HepG2 (cell line): ENCODE measurements around the gene ATRAID. TPM values are rescaled to one million over a fixed set of nuclear protein-coding genes. Genes with fewer than 3 reads are reported as not detected.

Source experiments
- ATAC-seq: fragments of 200-7000 bp; cut with Tn5 transposase; 3 replicates; pipeline ENCODE4 v1.9.1; 2020; ENCODE audit warnings: mild to moderate bottlenecking, moderate library complexity
- BruUV-seq: library from RNA; stranded (reverse); fragments of 400-500 nt; replicated peaks from 2 replicates; lab custom pipeline; 2021; lab: Mats Ljungman, UMichigan
- CTCF ChIA-PET: fragments of 300-600 bp; formaldehyde crosslinking; extraction: SDS; loops from one replicate; lab custom pipeline; 2021; ENCODE audit warnings: low total read pairs, inconsistent platforms, low intra/inter-chr PET ratio; lab: Yijun Ruan, JAX
- POLR2A ChIA-PET: fragments of 350-600 bp; sonication (Branson Sonifier 250); formaldehyde crosslinking; loops from one replicate; lab custom pipeline; 2020; ENCODE audit warnings: antibody characterized with exemption, inconsistent platforms; lab: Yijun Ruan, JAX
- DNase-seq: peaks from one replicate; pipeline ENCODE4 v3.0.0-alpha.2; 2015; ENCODE audit warnings: low spot score
- FAIRE-seq: peaks from 3 replicates; lab custom pipeline; 2011; peaks lifted over from hg19 to GRCh38; lab: Jason Lieb, UNC
- H2AFZ ChIP-seq: one replicate; pipeline ENCODE4 v1.6.1; 2011; ENCODE audit warnings: low read length, inconsistent platforms
- H3K27ac ChIP-seq: fragments of 300-600 bp; 3 replicates; pipeline ENCODE4 v1.8.0; 2011; ENCODE audit warnings: mixed run types, mild to moderate bottlenecking, mixed read lengths, low read length, inconsistent platforms; ENCODE audit not compliant: insufficient read depth; ENCODE audit errors: extremely low read length
- H3K27me3 ChIP-seq, 2 experiments: fragments of 200-600 bp in 1 of 2; 2 replicates in 1 of 2; 3 replicates in 1 of 2; pipeline versions ENCODE4 v1.6.0 to v1.8.0; 2011; ENCODE audit warnings: low read length in 2 of 2, mild to moderate bottlenecking in 2 of 2, moderate library complexity in 2 of 2, inconsistent platforms in 1 of 2; ENCODE audit not compliant: insufficient read depth in 2 of 2, control insufficient read depth in 1 of 2
- H3K36me3 ChIP-seq, 2 experiments: fragments of 200-600 bp in 1 of 2; replicated peaks in 1 of 2; 2 replicates in 1 of 2; 3 replicates in 1 of 2; pipeline versions ENCODE4 v1.5.1 to v1.8.0; 2011; ENCODE audit warnings: low read length in 2 of 2, inconsistent platforms in 1 of 2; ENCODE audit not compliant: insufficient read depth in 2 of 2, control insufficient read depth in 1 of 2
- H3K4me1 ChIP-seq: 2 replicates; pipeline ENCODE4 v1.5.1; 2012; ENCODE audit warnings: low read length, inconsistent platforms; ENCODE audit not compliant: insufficient read depth
- H3K4me2 ChIP-seq: 2 replicates; pipeline ENCODE4 v1.6.0; 2011; ENCODE audit warnings: low read depth, low read length, inconsistent platforms
- H3K4me3 ChIP-seq, 3 experiments: fragments of 200-600 bp in 1 of 3; sonication (generic), shearing (Covaris generic) in 1 of 3; replicated peaks in 1 of 3; 2 replicates each; pipeline ENCODE4 v1.5.1; 2011 to 2016; ENCODE audit warnings: low read length in 3 of 3, inconsistent platforms in 2 of 3, low read depth in 2 of 3, mild to moderate bottlenecking in 2 of 3, control low read depth in 1 of 3, mixed read lengths in 1 of 3; ENCODE audit not compliant: insufficient read depth in 1 of 3
- H3K79me2 ChIP-seq: one replicate; pipeline ENCODE4 v1.6.1; 2011; ENCODE audit warnings: low read length, inconsistent platforms; ENCODE audit not compliant: insufficient read depth
- H3K9ac ChIP-seq: 2 replicates; pipeline ENCODE4 v1.6.0; 2011; ENCODE audit warnings: mild to moderate bottlenecking, low read depth, low read length, inconsistent platforms; ENCODE audit not compliant: insufficient read depth
- H3K9me3 ChIP-seq: 2 replicates; pipeline ENCODE4 v1.5.1; 2012; ENCODE audit warnings: mild to moderate bottlenecking, low read length
- H4K20me1 ChIP-seq: 2 replicates; pipeline ENCODE4 v1.6.0; 2011; ENCODE audit warnings: inconsistent platforms, mild to moderate bottlenecking, low read length, moderate library complexity; ENCODE audit not compliant: insufficient read depth
- BRD4 ChIP-seq: sonication (generic); formaldehyde crosslinking; IDR thresholded peaks from 2 replicates; pipeline ENCODE4 v1.4.0; 2020; ENCODE audit warnings: missing genetic modification reagents
- FOXO1 ChIP-seq: sonication (generic); formaldehyde crosslinking; IDR thresholded peaks from 2 replicates; pipeline ENCODE4 v1.4.0; 2020; ENCODE audit warnings: missing genetic modification reagents
- SP1 ChIP-seq, 2 experiments: fragments of 450-650 bp in 1 of 2; sonication (generic) in 1 of 2; formaldehyde crosslinking in 1 of 2; IDR thresholded peaks; 2 replicates each; pipeline versions ENCODE4 v1.4.0 to v1.6.1; 2016 to 2020; ENCODE audit warnings: missing genetic modification reagents in 1 of 2
- ZC3H4 ChIP-seq: sonication (generic); formaldehyde crosslinking; IDR thresholded peaks from 2 replicates; pipeline ENCODE4 v1.4.0; 2020; ENCODE audit warnings: missing genetic modification reagents, borderline replicate concordance
- ZFP41 ChIP-seq: sonication (generic); formaldehyde crosslinking; IDR thresholded peaks from 2 replicates; pipeline ENCODE4 v1.4.0; 2020; ENCODE audit warnings: mild to moderate bottlenecking, missing genetic modification reagents, borderline replicate concordance
- ZFY ChIP-seq: sonication (generic); formaldehyde crosslinking; IDR thresholded peaks from 2 replicates; pipeline ENCODE4 v1.4.0; 2020; ENCODE audit warnings: missing genetic modification reagents
- ZIK1 ChIP-seq: sonication (generic); formaldehyde crosslinking; IDR thresholded peaks from 2 replicates; pipeline ENCODE4 v1.5.0; 2020; ENCODE audit warnings: mild to moderate bottlenecking, low read depth, missing genetic modification reagents, borderline replicate concordance
- ZMYM2 ChIP-seq: sonication (generic); formaldehyde crosslinking; IDR thresholded peaks from 2 replicates; pipeline ENCODE4 v1.8.0; 2022; ENCODE audit warnings: mild to moderate bottlenecking, missing genetic modification reagents
- ZNF678 ChIP-seq: sonication (generic); formaldehyde crosslinking; IDR thresholded peaks from 2 replicates; pipeline ENCODE4 v1.4.0; 2020; ENCODE audit warnings: mild to moderate bottlenecking, missing genetic modification reagents
- ZNF720 ChIP-seq: sonication (generic); formaldehyde crosslinking; IDR thresholded peaks from 2 replicates; pipeline ENCODE4 v1.4.0; 2020; ENCODE audit warnings: missing genetic modification reagents
- ZNF761 ChIP-seq: sonication (generic); formaldehyde crosslinking; conservative IDR thresholded peaks from 2 replicates; pipeline ENCODE4 v1.4.0; 2020; ENCODE audit warnings: mild to moderate bottlenecking, missing genetic modification reagents
- ZNF766 ChIP-seq: sonication (generic); formaldehyde crosslinking; IDR thresholded peaks from 2 replicates; pipeline ENCODE4 v1.5.0; 2020; ENCODE audit warnings: missing genetic modification reagents, borderline replicate concordance
- whole genome bisulfite sequencing: methylation state at CpG from one replicate; pipeline ENCODE4 v1.1.6; 2017; ENCODE audit warnings: low lambda C conversion rate; 5-methylcytosine and 5-hydroxymethylcytosine counted together
- in situ Hi-C: cut with HindIII; loops from 2 replicates; pipeline ENCODE4 v1.10.0; 2017; ENCODE audit warnings: low pct_unique_long_range_greater_than_20kb; ENCODE audit not compliant: extremely low pct_ligation_motif_present
- intact Hi-C: fragments of 100-400 bp; cut with micrococcal nuclease; formaldehyde crosslinking; loops from one replicate; pipeline ENCODE4 v1.10.0; 2022; ENCODE audit not compliant: unreplicated experiment
- polyA plus RNA-seq, 8 experiments: library from polyadenylated mRNA; depleted of rRNA in 3 of 8; stranded (reverse) in 7 of 8; unstranded in 1 of 8; fragments of >200 nt; fragmentation: Illumina TruSeq in 4 of 8; extraction: Trizol in 4 of 8; gene quantifications; 2 replicates each; pipeline versions ENCODE4 v1.2.1 to v1.2.3, GENCODE V29; 2011 to 2016; ENCODE audit warnings: low read depth in 4 of 8, missing spikeins in 1 of 8, mixed read lengths in 1 of 8; ENCODE audit not compliant: insufficient read depth in 1 of 8
- total RNA-seq, 5 experiments: library from RNA; depleted of rRNA; stranded (reverse); fragments of >200 nt; fragmentation: Illumina TruSeq; extraction: Trizol; gene quantifications; 2 replicates each; pipeline ENCODE4 v1.2.3, GENCODE V29; 2016; ENCODE audit warnings: low read depth in 1 of 5

The ATRAID gene
- total and polyA plus RNA-seq, 2 of the 13 experiments (the other 11 are each of a cell fraction or from before 2014, with no cell fraction given) = 207 to 382 TPM

DNA sequence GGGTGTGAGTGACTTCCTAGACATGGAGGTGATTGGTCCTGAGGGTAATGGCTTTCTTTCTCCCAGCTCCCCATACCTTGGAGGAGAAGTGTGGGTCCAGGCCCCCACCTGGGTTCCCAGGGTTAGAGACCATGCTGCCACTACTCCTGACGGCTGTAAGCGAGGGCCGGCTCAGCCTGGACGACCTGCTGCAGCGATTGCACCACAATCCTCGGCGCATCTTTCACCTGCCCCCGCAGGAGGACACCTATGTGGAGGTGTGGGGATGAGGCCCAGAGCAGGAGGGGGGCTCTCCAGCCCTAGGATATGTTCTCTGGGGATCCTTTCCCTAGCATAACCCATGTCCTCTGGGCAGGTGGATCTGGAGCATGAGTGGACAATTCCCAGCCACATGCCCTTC is 27.1 kb downstream of the ATRAID start:
- no peaks in the 10 kb centered on the region for H3K4me1 ChIP-seq
- TF ChIP-seq ZNF720 (CRISPR knock-in tag) (no peak), BRD4 (CRISPR knock-in tag) (no peak), ZIK1 (no peak), ZC3H4 (no peak), ZMYM2 (CRISPR knock-in tag) (no peak), SP1 (IDR thresholded peaks at IDR 0.05) (no peak), SP1 (CRISPR knock-in tag; IDR thresholded peaks at IDR 0.05) (no peak), ZFP41 (CRISPR knock-in tag) (no peak), ZNF766 (CRISPR knock-in tag) (no peak)
- ATAC-seq (no peak), FAIRE-seq (no peak), DNase-seq (no peak)
- no peak overlapping the region for H3K9ac ChIP-seq
- no peaks in the 10 kb centered on the region for H3K27me3 ChIP-seq
- no peak overlapping the region for H3K4me3 ChIP-seq
- BruUV-seq = no TSS peak
- no peak overlapping the region for H3K27ac ChIP-seq
- no peak overlapping the region for H3K4me2 ChIP-seq
- 93% methylated on average over 8 of the region's 8 CpGs for WGBS
- H3K9me3 ChIP-seq = no peaks in the 10 kb centered on the region
- intact Hi-C loops (no loop called here), in situ Hi-C loops (no loop called here)
- H3K79me2 ChIP-seq = no peaks in the 10 kb centered on the region
- ChIA-PET POLR2A (interaction anchor here (1.0 kb wide), 1 partner anchor 12 kb away, joined by 3 read pairs; no protein-coding TSS in a partner anchor), CTCF (no interaction called here)
- H2AFZ ChIP-seq = no peak overlapping the region
- H3K36me3 ChIP-seq = peaks cover 79 to 96% of the 10 kb centered on the region in 2 experiments
- no peaks in the 10 kb centered on the region for H4K20me1 ChIP-seq

- POLR2A ChIA-PET = interaction anchor here (1.3 to 1.4 kb wide), 2 partner anchors 9 to 27 kb away, joined by 3 to 4 read pairs; no protein-coding TSS in a partner anchor
- Histone ChIP-seq H3K27ac (no peak overlapping the region), H4K20me1 (no peaks in the 10 kb centered on the region), H3K9ac (no peak overlapping the region), H3K4me1 (no peaks in the 10 kb centered on the region), H3K9me3 (no peaks in the 10 kb centered on the region), H3K36me3 (peaks cover 68 to 87% of the 10 kb centered on the region in 2 experiments), H3K4me2 (no peak overlapping the region), H2AFZ (no peak overlapping the region), H3K4me3 (no peak overlapping the region), H3K79me2 (no peaks in the 10 kb centered on the region), H3K27me3 (no peaks in the 10 kb centered on the region)
- intact Hi-C loops (no loop called here), in situ Hi-C loops (no loop called here)
- FAIRE-seq (no peak), ATAC-seq (no peak)
- WGBS = 98% methylated on average over 9 of the region's 9 CpGs
- TF ChIP-seq ZNF761 = no peak
- TF ChIP-seq ZFY = no peak
- no peak for TF ChIP-seq ZNF678 (CRISPR knock-in tag)
- no peak for TF ChIP-seq FOXO1 (CRISPR knock-in tag)
- TF ChIP-seq, all 625 proteins: peak for 0
- CTCF ChIA-PET = no interaction called here
- DNase-seq = no peak
- no TSS peak for BruUV-seq
These were observed 28.6 kb downstream of the ATRAID start for GRCh38 chr2:27240406-27240805.
